GM19468 (cell line): ENCODE data around the gene ITIH5.
"Not testable (repeated sequence)": the region's sequence is repeated elsewhere in the genome, so short reads cannot be mapped to it uniquely, and the experiment has no call there.

Experiments used
- ATAC-seq: cut with Tn5 transposase; IDR thresholded peaks from one replicate; pipeline ENCODE4 v1.9.1; 2021; ENCODE audit warnings: mild to moderate bottlenecking, moderate library complexity, moderate number of reproducible peaks; ENCODE audit not compliant: unreplicated experiment; ENCODE audit errors: extremely low read depth

ITIH5 gene

DNA sequence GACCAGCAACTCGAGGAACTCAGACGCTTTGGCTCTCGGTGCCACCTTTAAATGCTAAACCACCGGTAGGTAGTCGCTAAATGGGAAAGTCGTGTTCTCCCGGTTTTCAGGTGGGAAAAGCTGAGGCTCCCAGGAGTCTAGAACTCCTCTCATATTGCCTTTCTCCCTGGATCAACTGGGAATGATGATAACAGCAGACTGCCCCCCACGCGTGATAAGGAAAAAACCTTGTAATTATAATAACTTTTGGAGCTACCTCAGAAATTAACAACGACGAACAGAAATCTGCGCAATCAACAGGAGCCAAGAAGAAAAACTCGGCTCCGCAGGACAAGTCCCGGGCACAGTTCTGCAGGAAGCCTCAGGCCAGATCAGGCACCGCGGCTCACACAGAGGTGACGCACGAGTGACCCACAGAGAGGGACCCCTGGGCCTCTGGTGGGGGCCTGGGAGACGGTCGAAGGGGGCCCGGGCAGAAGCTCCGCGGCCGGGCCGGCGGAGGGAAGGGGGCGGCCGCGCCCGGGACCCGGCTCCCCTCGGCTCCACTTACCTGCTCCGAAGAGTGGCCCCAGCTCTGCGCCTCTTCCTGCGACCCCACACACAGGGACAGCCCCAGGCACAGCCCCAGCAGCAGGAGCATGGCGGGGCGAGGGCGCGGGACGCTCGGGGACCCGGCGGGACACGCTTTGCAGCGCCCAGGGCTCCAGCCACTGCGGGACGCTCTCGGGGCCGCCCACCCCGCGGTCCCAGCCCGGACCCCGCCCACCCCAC is at the start of gene ITIH5:
Gene ITIH5, minus strand, starts transcription at position 714 of the 771 bp plus-strand sequence. Its CDS starts 74 bp downstream, at position 640.
- ATAC-seq, result no peak

DNA sequence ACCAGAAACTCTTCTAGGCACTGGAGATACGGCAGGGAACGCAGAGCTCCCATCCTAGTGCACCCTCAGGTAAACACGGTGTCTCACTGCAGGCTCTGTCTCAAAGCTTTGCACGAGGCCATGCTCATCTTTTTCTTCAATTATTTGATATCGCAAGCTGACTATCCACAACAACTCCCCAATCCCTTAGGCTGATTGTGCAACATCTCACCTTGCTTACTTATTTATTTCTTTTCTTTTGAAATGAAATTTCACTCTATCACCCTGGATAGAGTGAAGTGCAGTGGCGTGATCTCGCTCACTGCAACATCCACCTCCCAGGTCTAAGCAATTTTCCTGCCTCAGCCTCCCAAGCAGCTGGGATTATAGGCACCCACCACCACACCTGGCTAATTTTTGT is 48.7 kb upstream of the ITIH5 start:
- no peak for ATAC-seq

DNA sequence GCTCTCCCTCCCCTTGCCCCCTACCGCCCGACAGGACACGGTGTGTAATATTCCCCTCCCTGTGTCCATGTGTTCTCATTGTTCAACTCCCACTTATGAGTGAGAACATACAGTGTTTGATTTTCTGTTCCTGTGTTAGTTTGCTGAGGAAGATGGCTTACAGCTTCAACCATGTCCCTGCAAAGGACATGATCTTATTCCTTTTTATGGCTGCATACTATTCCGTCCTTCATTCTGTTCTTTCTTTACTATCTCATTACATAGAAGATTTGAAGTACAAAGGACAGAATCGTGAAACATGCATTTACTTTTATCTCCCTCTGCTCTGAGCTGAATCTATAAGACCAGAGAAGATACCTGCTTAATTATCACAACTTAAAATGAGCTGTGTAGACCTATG is 44.3 kb upstream of the ITIH5 start:
- ATAC-seq, result not testable (repeated sequence)

DNA sequence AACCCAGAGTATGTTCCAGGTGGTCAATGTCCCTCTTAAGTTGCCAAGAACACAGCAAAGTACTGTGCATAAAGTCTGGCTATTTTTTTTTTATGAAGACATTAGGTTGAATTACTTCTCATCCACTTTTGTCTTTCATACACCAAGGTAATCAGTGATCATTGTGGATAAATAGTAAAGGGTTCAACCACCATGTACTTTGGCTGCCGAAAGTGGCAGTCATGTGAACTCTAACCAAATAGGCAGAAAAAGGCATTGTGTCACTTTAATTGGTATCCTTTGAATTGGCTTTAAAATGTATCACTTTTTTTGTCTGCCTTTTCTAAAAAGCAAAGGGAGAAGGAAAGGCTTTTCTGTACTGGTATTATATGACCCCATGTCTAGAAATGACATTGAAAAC is 43.7 kb upstream of the ITIH5 start:
- no peak for ATAC-seq

DNA sequence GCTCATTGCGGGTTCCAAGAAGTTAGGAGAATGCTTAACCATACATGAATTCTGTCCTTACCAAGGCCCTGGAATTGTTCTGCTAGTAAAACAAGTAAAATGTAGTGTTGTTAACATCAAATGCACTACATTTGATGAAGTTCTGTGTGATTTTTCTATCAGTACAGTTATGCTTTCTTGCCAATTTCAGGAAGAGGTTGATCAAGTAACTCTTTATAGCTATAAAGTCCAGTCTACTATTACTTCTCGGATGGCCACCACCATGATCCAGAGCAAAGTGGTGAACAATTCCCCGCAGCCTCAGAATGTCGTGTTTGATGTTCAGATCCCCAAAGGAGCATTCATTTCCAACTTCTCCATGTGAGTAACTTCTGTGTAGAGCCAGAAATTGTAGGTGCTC is 42.1 kb upstream of the ITIH5 start:
- ATAC-seq, result no peak

DNA sequence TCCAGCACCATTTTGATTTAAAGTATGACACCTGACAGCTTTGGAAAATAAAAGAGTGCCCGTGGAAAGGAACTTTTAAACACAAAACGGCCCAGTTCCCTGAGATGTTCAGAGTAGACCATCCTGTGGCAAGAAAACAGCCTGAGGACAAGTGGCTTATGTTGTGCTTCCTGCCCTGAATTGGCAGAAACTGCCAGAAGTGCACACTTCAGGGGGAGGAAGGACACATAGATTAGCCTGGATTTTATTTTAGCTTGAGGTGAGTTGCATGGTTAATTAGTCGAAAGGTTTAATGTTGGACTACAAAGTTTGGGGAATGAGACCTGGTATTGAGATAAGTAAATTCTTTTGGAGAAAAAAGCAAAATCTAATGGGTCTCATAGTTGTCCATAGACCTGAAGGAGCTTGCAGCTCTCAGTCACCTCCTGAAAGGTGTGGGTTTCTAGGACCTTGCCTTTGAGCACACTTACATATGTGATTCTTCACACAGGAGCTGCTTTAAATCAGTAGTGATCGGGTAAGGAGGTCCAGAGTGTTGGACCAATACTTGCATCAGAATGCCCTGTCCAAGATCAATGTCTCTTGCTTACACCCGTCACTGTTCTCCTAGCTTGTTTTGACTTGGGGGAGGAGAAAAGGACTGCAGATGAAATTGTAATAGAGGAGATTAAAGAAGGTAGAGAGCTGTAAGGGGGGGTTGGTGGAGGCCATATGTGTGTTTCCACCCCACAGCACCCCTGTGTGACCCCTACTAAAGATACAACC is 41.3 kb upstream of the ITIH5 start:
- no peak for ATAC-seq

DNA sequence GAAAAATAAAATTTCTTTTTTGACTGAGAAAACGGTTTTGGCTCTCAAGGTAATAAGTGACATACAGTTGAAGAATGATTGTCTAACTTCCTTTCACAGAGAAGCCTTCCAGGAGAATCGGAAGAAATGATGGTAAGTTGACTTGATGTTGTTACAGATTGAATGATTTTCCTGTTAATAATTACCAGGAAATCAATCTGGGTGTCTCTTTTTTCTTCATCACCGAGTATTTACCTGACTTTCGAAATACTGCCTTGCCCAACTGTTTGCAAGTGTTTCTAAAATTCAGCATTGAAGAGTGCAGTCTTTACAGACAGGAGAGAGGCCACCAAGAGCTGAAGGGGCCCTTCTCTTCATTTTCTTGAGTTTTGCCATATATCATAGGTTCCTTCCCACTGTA is 40.3 kb upstream of the ITIH5 start:
- ATAC-seq, result no peak

DNA sequence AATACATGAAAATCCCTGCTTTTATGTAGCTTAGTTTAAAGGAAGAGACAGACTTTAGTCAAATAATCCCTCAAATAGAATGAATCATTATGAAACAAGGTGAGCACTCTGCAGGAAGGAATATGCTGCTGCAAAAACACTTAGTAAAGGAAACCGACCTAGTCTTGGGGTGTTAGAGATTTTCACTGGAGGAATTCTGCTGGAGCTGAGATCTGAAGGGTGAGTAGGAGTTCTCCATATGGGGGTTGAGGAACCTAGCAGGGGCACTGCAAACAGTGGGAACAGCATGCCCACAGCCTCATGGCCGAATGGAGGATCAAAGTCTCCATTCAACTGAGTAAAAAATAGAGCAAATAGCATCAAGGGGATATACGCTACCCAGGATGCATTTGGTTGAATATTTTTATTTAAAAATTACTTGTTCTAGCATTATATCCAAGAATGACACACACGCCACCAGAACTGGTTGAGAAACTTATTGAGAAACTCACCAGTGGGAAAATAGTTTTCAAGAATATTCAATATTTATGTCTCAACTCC is 39.8 kb upstream of the ITIH5 start:
- no peak for ATAC-seq

DNA sequence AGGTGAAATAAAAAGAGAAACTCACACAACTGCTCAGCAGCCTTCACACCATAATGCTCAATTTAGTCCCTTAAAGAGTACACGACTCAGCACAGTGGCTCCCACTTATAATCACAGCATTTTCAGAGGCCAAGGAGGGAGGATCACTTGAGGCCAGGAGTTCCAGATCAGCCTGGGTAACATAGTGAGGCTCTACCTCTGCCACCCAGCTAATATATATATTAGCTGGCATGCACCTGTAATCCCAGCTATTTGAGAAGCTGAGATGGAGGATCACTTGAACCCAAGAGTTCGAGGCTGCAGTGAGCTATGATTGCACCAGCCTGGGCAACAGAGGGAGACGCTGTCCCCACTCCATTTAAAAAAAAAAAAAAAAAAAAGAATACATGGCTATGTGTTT is 38.6 kb upstream of the ITIH5 start:
- ATAC-seq, result no peak

DNA sequence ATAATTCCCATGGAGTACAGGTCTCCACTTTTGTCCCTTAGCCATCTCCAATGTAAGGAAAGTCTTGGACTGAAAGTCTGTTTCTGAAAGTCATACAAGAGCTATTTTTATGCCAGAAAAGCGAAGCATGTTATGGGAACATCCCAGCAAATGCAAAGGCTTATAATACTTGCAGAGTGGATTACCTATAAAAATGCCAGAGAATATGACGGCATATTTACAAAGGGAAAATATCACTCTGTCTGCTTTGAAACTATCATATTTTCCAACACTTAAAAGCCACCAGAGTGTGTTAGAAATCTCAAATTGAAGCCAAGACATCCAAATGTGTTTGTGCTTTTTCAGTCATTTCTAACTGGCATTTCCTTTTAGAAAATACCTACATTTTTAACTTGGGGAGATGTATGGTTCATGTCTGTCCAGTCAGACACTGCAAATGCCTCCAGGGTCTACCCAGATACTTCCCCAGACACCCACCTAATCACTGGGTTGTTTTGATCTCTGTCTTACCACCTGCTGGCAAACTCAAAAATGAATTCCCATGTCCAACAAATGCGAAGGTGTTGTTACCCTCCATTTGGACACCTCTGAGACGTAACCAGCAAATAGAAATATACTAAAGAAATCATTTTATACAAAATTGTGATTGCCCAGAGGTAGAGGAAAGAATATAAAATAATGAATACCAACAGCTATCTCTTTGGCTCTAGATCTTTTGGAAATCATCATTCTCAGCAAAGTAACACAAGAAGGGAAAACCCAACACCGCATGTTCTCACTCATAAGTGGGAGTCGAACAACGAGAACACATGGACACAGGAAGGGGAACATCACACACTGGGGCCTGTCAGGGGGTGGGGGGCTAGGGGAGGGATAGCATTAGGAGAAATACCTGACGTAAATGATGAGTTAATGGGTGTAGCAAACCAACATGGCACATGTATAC is 37.6 kb upstream of the ITIH5 start:
- no peak for ATAC-seq

DNA sequence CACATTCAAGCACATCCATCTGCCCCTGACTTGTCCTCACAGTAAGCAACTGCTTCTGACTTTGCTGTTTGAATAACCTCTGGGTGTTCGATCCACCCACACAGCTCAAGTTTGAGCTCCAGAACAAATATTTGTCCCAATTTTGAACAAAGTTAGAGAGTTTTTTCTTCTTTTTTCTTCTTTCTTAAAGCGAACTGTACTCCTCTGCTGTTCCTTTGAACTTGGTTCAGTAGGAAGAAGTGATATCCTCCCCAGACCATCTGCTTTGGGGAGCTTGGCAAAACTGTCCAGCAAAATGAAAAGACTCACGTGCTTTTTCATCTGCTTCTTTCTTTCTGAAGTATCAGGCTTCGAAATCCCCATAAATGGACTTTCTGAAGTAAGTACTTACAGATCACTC is 36.4 kb upstream of the ITIH5 start, which contains the start of gene ITIH2:
Gene ITIH2, plus strand, starts transcription at position 177 of the 400 bp plus-strand sequence. Its CDS starts 119 bp downstream, at position 296.
- no peak for ATAC-seq

DNA sequence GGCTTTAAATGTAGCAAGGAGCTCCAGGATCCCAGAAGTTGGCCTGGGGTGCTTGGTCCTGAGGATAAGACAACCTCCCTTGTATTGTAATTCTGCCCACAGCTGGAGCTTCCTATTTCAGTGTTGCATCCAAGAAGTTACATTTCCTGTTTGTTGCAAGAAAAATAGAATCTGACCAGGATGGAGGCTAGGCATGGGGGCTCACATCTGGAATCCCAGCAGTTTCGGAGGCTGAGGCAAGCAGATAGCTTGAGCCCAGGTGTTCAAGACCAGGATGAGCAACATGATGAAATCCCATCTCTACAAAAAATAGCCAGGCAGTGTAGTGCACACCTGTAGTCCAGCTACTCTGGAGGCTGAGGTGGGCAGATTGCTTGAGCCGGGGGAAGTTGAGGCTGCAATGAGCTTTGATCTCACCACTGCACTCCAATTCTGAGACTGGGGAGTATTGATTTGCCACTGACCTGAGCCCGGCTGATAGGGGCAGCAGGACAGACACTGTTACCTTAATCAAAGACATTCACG is 35.6 kb upstream of the ITIH5 start:
- no peak for ATAC-seq

DNA sequence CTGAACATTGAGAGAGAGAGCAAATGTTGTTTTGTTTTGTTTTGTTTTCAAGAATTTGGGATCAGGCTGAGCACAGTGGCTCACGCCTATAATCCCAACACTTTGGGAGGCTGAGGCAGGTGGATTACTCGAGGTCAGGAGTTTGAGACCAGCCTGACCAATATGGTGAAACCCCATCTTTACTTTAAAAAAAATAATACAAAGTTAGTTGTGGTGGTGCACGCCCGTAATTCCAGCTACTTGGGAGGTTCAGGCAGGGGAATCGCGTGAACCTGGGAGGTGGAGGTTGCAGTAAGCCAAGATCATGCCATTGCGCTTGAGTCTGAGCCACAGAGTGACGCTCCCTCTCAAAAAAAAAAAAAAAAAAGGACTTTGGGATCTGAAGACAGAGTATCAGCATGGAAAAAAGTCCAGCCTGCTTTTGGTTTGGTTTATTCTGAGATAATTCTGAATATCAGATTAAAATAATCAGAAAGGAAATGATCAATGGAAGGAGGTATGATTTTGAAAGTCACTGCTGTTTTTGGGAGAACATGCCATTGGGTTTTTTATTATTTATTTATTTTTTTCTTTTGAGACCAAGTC is 34.5 kb upstream of the ITIH5 start:
- ATAC-seq, result no peak

DNA sequence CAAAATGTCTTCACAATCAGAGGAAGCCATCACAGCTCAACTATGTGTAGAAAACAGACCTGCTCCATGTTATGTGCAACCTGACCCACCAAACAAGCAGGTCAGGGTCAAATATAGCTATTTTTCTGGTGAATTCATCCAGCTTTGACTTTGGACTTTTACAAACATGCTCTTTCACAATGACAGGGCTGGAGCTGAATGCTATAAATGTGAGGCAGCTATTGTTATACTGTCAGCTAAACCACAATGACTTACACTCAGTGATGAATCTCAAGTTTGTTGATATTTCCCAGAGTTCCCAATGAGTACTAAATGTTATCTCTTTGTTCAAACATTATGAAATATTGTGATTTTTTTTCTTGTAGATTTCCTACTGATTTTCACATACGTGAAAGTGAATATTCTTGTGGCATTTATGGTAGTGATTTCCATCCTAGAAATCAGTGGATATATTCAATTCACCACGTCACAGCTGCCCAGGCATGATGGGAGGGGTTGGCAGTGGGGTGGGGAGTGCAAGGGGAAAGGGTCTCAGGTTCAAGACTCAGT is 33.9 kb upstream of the ITIH5 start:
- ATAC-seq, result no peak

DNA sequence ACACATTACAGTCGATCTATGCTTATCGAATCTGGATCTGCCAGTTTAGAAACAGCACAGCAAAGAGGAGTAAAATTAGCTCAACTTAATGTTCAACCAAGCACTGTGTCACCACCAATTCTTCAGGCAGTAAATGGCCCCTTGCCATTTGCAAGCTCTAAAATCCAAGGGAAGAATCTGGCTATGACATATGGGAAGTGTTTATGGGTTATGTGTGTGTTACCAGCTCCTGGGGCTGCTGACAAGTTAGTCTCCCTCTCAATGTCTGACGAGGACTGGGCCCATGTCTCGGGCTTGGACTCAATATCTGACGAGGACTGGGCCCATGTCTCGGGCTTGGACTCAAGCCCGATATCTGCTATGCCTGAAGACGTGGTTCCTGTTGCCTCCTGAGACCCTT is 30.7 kb upstream of the ITIH5 start:
- ATAC-seq, result no peak

DNA sequence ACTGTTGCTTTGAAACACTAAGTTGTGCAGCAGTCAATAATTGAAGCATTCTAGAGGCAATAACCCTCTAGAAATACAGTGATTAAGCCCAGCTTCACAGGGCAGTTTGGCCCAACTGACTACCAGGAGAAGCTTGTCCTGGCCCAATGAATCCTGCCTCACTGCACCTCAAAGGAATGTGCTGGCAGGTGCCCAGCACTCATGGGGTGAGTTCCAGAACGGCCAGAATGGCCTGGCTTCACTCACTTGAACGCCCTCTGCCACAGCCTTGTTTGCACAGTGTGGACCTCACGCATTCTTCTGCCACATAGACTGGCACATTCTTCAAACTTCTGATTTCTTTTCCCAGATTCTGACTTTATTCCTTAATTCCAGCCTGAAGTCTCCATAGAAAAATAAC is 29.8 kb upstream of the ITIH5 start:
- no peak for ATAC-seq

DNA sequence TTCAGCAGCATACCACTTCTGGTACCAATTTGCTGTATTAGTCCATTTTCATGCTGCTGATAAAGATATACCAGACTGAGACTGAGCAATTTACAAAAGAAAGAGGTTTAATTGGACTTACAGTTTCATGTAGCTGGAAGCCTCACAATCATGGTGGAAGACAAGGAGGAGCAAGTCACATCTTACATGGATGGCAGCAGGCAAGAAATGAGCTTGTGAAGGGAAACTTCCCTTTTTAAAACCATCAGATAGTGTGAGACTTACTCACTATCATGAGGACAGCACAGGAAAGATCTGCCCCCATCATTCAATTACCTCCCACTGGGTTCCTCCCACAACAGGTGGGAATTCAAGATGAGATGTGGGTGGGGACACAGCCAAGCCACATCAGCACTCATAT is 26.4 kb upstream of the ITIH5 start:
- not testable (repeated sequence) for ATAC-seq

DNA sequence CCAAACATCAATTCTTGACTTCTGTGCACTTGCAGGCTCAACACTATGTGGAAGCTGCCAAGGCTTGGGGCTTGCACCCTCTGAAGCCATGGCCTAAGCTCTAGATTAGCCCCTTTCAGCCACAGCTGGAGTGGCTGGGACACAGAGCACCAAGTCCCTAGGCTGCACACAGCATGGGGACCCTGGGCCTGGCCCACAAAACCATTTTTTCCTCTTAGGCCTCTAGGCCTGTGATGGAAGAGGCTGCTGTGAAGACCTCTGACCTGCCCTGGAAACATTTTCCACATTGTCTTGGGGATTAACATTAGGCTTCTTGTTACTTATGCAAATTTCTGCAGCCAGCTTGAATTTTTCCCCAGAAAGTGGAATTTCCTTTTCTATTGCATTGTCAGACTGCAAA is 25.6 kb upstream of the ITIH5 start:
- not testable (repeated sequence) for ATAC-seq

DNA sequence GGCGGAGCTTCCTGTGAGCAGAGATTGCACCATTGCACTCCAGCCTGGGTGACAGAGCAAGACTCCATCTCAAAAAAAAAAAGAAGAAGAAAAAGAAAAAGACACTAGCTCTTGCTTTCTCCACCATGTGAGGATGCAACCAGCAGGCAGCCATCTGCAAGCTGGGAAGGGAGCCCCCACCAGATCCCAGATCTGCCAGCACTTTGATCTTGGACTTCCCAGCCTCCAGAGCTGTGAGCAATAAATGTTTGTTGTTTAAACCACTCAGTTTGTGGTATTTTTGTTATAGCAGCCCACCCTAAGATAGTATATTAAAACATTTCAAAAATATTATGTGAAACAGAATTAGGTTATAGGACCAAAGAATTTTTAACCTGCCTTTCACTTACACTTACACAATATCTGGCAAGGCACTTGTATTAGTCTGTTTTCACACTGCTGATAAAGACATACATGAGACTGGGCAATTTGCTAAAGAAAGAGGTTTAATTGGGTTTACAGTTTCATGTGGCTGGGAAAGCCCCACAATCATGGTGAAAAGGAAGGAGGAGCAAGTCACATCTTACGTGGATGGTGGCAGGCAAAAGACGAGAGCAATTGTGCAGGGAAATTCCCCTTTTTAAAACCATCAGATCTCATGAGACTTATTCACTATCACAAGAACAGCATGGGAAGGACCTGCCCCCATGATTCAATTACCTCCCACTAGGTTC is 24.3 kb upstream of the ITIH5 start:
- ATAC-seq, result not testable (repeated sequence)
